ENCODE data around the gene ERICH3.

DNA sequence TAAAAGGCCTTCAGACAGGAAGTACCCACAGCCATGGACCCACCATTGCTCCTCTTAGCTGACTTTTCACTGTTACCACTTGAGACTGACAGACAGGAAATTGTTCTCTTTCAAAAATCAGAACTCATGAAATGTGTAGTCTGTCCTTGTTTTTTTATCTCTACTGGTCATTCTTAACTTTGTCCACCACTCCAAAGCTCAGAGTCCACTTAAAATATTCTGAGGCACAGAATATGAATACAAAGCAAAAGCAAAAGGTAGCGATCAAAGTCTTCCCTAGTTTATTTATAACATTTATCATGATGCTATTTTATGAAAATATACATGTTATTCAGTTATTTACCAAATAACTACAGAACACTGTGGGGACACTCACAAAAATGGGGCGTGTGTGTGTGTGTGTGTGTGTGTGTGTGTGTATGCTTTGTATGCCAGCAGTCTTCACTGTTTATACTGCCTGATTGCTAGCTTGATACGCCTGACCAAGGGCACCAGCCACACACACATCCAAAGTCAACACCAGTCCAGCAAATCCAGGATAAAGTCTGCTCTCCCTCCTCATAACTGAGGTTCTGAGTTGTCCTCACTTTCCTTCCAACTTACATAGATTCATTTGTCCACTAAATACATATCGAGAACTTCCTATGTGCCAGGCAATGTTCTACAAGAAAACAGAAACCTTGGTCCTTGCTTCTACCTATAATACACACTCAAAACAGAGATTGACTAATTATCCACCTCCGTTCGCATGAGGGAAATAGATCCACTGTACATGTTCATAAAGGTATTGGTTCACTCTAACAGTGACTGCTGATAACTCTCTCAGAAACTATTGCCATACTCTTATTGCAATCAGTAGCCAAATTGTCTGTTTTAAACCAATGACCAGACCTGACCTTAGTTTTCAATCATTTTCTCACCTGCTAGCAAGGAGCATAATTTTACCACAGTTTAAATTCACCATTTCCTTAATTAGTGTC is 79.4 kb downstream of the ERICH3 start:
- TF ChIP-seq, protein P1, sequence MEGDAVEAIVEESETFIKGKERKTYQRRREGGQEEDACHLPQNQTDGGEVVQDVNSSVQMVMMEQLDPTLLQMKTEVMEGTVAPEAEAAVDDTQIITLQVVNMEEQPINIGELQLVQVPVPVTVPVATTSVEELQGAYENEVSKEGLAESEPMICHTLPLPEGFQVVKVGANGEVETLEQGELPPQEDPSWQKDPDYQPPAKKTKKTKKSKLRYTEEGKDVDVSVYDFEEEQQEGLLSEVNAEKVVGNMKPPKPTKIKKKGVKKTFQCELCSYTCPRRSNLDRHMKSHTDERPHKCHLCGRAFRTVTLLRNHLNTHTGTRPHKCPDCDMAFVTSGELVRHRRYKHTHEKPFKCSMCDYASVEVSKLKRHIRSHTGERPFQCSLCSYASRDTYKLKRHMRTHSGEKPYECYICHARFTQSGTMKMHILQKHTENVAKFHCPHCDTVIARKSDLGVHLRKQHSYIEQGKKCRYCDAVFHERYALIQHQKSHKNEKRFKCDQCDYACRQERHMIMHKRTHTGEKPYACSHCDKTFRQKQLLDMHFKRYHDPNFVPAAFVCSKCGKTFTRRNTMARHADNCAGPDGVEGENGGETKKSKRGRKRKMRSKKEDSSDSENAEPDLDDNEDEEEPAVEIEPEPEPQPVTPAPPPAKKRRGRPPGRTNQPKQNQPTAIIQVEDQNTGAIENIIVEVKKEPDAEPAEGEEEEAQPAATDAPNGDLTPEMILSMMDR (IDR thresholded peaks at IDR 0.05; ENCODE audit: poor library complexity) = no peak
- TF ChIP-seq EZH2 (IDR thresholded peaks at IDR 0.05; ENCODE audit: borderline replicate concordance) = no peak
- TF ChIP-seq EZH2phosphoT487 (IDR thresholded peaks at IDR 0.05; ENCODE audit: low read depth, severe bottlenecking, unreplicated experiment) = no peak
